LNCAP (cell line): ENCODE measurements around the gene MRGPRD.

ENCODE experiments used
- TF ChIP-seq, protein P1 (sequence below): fragments of 450-650 bp; IDR thresholded peaks from 2 replicates; pipeline ENCODE4 v1.5.1; 2017; ENCODE audit warnings: mild to moderate bottlenecking

The MRGPRD gene, protein sequence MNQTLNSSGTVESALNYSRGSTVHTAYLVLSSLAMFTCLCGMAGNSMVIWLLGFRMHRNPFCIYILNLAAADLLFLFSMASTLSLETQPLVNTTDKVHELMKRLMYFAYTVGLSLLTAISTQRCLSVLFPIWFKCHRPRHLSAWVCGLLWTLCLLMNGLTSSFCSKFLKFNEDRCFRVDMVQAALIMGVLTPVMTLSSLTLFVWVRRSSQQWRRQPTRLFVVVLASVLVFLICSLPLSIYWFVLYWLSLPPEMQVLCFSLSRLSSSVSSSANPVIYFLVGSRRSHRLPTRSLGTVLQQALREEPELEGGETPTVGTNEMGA

DNA sequence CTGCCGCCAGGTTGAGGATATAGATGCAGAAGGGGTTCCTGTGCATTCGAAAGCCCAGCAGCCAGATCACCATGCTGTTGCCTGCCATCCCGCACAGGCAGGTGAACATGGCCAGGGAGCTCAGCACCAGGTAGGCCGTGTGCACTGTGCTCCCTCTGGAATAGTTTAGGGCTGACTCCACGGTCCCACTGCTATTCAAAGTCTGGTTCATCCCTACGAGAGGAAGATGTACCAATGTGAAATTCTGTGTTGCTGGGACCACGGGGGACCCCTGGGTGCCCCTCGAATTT lies at the start of gene MRGPRD:
MRGPRD (minus strand) TSS at position 211 of the 290 bp plus-strand sequence; CDS start at position 211, 0 bp downstream.
- TF ChIP-seq, protein P1, sequence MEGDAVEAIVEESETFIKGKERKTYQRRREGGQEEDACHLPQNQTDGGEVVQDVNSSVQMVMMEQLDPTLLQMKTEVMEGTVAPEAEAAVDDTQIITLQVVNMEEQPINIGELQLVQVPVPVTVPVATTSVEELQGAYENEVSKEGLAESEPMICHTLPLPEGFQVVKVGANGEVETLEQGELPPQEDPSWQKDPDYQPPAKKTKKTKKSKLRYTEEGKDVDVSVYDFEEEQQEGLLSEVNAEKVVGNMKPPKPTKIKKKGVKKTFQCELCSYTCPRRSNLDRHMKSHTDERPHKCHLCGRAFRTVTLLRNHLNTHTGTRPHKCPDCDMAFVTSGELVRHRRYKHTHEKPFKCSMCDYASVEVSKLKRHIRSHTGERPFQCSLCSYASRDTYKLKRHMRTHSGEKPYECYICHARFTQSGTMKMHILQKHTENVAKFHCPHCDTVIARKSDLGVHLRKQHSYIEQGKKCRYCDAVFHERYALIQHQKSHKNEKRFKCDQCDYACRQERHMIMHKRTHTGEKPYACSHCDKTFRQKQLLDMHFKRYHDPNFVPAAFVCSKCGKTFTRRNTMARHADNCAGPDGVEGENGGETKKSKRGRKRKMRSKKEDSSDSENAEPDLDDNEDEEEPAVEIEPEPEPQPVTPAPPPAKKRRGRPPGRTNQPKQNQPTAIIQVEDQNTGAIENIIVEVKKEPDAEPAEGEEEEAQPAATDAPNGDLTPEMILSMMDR: no peak

DNA sequence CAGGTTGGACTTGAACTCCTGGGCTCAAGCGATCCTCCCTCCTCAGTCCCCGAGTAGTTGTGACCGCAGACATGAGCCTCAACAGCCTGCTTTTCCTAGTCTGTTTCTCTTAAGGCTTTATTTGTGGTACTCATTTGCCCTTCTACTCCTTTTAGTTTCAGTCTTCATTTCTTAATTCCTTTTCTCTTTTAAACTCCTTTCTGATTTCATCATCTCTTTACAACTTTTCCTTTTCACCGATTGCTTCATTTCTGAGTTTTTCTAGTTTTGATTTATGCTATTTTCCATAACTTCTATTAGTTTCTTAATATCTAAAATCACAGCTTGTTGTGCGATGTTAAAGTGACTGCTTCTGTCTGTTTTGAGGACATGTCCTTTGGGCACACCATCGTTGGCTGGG lies 49.5 kb upstream of the MRGPRD start:
- TF ChIP-seq, protein P1: no peak

DNA sequence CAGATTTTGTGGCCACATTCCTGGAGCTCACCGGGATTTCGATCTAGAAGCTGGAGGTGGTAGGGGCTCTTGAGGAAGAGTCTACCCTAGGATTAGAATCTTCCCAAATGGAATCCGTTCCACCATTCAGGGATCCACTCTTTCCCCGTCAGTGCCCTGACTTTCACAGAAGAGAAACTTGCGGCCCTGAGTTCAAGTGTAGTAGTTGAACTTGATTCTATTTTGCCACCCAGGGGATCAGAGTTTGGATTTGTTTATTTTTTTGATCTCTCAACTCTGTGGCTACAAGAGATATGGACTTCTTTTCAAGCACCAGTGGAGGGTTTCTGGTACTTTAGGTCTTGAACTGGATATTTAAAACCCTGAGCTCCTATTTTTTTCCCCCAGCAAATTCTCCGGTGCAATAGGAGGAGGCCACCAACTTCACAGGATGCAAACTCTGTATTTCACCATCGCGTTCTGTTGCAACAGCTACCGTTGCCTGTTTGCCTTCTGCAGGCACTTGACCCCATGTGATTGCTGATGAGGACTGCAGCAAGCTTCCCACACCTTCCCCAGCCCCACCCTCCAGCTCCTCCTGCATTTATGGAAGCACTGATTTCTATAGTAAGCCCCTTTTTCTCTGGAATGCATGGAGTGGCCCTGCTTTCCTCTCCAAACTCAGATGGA lies 47.1 kb upstream of the MRGPRD start:
- TF ChIP-seq, protein P1: no peak

DNA sequence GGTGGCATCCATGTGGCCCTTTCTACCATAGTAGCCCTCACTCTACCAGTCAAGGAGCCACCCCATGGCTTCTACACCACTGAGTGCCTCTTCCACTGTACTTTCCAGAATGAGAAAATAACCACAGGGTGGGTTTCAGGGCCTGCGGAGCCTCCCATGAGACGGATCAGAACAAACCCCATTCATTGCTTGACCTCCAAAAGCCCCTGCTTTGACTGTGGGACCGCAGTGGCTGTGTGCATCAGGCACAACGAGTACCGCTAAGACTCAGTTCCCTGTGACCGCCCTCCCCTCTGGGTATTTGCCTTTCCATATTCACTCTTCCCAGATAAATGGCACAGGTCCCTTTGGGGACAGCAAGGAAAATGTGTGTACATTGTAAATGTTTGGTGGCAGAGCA lies 43.7 kb upstream of the MRGPRD start:
- TF ChIP-seq, protein P1: no peak

DNA sequence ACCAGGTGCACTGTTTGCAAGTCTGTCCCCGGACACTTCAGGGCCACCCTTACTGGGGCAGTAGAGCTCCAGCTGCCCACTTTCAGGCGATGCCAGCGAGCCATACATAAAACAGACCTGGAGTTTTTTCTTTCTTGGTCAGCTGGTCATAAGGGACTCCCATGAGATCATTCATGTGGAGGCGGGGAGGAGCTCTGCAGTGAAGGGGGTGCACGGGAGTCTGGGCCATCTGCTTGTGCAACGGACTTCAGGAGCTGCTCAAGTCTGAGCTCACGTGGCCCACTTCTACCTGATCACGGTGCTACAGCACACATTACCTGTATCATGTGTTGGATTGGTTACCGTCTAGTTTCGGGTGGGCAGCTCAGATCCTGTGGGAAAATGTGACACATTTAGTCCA lies 41.5 kb upstream of the MRGPRD start:
- TF ChIP-seq, protein P1: no peak

DNA sequence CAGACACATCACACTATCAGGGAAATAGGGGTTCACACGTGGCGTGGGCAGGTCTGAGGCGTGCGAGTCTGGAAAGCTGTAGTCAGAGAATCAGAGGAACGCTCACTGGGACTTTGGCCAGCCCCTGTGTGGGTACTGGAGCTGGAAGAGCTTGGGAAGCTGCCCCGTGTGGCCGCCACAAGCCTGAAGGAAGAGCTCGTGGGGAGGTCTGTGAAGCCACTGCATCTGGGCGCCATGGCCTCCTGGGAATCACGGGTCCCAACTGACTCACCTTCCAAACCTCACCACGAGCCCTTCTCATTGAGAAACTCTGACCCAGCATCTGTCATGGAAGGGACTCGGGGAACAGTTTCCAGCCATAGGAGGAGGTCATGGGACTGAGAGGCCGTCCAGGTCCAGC lies 38.1 kb upstream of the MRGPRD start:
- TF ChIP-seq, protein P1: no peak

DNA sequence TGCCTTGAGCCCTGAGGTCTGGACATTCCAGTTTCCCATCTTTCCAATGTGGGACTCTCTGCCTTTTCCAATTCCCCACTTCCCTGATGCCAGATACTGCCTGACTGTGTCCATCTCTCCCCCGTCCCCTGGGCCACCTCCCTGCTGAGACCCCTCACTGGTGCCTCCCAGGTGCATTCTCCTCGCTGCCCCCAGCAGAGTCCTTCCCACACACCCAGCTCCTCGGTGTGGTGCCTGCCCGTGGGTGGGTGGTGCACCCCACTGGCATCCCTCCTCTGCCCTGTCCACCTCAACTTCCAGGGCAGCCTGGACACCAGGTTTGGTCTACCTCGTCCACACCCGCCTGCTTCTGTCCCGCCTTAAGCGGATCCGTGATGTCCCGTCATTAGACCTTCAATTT lies 37.2 kb upstream of the MRGPRD start:
- TF ChIP-seq, protein P1: no peak
